GM21717 (cell line): ENCODE data around the gene ZMYM5.
A peak's percentile ranks its signal among the peaks of the same experiment; 100 is the strongest.
"Not testable (repeated sequence)": the region's sequence is repeated elsewhere in the genome, so short reads cannot be mapped to it uniquely, and the experiment has no call there.

Experiments
- ATAC-seq: cut with Tn5 transposase; IDR thresholded peaks from one replicate; pipeline ENCODE4 v1.9.1; 2021; ENCODE audit warnings: mild to moderate bottlenecking, moderate library complexity; ENCODE audit not compliant: unreplicated experiment

ZMYM5 gene

DNA sequence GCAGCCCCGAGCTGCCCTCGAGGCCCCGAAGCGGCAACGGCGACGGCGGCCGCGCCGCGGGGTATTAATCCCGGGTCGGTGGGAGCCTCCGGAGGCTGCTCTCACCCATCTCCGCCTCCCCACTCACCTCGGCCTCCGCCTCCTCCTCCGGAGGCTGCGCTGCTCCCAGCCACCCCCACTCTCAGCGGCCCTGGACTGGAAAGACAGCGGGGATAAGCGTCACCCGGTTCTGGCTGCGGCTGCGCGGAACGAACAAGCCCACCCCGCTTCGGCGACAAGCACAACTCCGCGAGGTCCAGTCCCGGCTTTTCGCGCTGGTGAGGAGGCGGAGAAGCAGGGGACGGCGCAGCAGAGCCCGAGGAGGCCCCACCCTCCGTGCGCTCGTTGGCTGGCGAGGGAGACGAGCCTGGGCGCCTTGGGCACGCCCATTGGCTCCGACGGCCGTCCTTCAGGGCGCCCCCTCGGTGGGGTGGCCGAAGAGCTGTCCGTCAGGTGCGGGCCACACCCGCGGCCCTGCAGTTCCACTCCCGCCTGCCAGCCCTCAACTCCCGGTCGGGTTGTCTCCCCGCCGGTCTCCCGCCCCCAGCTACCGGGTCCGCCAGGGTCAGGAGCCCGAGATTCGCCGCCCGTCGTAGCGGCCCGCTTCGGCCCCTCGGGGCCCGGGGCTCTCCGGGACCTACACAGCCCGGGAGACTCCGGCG lies at the start of gene ZMYM5:
Gene ZMYM5 (minus strand): TSS at position 327 of the 701 bp plus-strand sequence. CDS start 11,469 bp downstream, outside the sequence.
- ATAC-seq = peak; percentile 81

DNA sequence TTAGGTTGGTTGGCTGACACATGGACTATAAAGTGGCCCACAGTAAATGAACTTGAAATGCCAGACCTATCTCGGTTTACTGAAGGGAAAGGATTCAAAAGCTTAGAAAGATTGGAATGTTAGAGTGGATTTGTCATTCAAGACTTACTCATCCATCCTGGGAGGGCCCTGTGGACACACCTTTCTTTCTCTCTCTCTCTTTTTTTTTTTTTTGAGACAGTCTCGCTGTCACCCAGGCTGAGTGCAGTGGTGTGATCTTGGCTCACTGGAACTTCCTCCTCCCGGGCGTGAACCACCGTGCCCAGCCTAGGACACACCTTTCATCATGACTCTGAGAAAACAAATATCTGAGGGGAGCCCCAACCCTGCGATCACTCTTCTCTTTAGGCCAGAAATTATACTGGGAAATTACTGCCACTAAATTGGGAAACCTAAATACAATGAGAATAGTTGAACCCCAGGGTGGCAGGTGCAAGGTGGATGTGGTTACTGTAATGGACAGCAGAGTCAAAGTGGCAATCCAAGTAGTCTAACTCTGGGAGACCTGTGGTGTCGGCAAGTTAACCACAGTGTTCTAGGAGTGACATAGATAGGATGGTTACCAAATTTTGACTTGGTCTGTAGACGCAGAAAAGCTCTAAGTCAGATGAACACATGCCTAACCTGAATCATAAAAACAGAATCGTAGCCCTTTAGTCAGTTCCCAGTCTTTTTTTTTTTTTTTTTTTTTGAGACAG lies 47.1 kb upstream of the ZMYM5 start:
- no peak for ATAC-seq

DNA sequence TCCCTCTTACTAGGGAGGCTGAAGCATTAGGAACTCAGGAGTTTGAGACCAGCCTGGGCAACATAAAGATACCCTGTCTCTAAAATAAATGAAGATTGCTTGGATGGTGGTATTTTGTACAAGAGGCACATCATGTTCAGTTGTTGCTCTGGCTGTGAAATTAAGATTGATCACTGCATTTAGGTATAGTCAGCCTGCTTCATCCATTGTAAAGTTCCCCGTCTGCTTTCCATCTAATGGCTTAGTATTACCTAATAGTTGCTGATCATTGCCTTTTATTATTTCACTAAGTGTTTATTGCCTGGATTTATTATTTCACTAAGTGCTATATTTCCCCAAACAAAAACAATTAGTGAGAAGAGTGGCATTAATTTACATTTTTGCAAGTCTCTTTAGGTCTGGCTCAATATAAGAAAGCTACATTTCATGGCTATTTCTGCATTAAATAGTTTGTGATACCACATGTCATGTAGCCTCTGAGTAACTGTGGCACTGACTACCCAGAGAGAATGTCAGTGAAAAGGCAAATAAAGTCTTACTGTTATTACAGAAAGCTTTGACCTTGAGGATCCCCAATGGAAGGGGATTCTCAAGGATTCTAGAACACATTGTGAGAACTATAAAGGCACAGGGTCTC lies 45.0 kb upstream of the ZMYM5 start:
- no peak for ATAC-seq

DNA sequence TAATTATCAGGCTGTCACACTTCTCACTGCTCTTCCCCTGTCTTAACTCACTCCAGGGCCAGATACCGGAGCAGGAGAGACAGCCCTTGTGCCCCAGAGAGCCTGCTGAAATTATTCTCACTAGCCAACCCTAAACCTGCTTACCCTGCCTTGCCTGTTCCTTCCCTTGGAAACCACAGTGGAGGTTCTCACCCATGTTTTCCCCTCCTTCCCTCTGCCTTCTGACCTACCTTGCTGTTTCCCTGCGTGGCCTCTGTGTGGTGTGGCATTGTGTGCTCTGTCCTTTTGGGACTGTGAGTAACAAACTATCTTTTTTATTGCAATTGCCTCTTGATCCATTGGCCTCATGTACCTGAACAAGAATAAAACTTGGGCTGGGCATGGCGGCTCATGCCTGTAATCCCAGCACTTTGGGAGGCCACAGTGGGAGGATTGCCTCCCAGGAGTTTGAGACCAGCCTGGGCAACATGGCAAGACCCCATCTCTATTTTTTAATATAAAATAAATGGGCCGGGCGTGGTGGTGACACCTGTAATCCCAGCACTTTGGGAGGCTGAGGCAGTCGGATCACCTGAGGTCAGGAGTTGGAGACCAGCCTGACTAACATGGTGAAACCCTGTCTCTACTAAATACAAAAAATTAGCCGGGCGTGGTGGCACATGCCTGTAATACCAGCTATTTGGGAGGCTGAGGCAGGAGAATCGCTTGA lies 42.2 kb upstream of the ZMYM5 start:
- not testable (repeated sequence) for ATAC-seq

DNA sequence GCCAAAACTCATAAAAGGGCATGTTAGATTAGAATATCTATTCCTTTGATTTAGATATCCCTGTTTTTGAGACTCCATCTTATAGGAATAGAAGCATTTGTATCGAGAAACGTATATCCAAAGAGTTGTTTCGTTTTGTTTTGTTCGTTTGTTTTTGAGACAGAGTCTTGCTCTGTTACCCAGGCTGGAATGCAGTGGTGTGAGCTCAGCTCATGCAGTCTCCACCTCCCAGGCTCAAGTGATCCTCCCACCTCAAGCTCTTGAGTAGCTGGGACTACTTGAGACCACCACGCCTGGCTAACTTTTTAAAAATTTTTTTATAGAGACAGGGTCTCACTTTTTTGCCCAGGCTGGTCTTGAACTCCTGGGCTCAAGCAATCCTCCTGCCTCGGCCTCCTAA lies 26.6 kb upstream of the ZMYM5 start:
- ATAC-seq = no peak

DNA sequence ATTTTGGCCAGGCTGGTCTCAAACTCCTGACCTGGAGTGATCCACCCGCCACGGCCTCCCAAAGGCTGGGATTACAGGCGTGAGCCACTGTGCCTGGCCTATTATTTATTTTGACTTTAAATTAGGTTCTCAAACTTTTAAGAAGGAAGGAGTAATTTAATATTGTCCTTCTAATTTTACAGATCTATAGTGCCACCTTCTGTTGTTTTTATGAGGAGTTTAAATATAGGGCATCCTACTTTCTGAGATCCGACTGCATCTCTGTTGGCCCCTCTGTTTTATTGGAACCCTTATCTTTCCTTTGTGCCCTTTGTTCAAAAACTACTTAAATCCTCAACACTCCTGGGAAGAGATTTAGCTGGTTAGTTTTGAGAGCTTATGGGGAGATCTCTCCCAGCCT lies 25.4 kb upstream of the ZMYM5 start:
- no peak for ATAC-seq

DNA sequence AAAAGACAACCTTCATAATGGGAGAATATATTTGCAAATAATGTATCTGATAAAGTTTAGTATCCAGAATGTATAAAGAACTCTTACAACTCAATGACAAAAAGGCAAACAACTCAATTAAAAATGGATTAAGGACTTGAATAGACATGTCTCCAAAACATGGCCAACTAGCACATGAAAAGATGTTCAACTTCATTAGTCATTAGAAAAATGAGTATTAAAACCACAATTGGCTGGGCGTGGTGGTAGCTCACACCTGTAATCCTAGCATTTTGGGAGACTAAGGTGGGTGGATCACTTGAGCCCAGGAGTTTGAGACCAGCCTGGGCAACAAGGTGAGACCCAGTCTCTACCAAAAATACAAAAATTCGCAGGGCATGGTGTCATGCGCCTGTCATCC lies 18.8 kb upstream of the ZMYM5 start:
- no peak for ATAC-seq

DNA sequence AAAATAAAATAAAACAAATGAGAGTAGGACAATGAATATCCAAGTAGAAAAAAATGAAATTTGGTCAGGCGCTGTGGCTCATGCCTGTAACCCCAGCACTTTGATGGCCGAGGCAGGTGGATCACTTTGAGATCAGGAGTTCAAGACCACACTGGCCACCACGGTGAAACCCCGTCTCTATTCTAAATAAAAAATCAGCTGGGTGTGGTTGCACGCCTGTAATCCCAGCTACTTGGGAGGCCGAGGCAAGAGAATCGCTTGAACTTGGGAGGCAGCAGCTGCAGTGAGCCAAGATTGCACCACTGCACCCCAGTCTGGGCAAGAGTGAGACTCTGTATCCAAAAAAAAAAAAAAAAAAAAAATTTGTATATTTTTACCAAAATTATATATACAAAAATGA lies 18.2 kb upstream of the ZMYM5 start:
- ATAC-seq = no peak

DNA sequence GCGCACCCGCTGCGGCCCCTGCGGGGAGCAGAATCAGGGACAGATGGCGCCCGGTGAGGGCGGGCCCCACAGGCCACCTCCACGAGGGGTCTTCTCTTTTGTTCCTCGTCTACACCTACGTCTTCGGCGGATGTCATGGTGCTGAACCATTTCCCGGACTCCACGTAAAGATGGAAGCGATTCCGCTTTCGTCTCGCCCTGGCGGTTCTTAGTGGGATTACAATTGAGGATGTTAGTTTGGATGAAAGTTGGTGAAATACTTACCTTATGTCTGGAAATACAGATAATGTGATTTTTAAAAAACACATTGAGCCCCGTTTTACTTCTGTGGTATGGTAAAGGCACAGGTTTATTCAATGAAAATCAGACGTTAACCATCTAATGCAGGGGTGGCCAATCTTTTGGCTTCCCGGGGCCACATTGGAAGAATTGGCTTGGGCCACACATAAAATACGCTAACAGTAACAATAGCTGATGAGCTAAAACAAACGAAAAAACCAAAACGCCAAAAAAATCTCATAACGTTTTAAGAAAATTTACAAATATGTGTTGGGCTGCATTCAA lies 1.4 kb upstream of the ZMYM5 start:
- peak; percentile 7 for ATAC-seq

DNA sequence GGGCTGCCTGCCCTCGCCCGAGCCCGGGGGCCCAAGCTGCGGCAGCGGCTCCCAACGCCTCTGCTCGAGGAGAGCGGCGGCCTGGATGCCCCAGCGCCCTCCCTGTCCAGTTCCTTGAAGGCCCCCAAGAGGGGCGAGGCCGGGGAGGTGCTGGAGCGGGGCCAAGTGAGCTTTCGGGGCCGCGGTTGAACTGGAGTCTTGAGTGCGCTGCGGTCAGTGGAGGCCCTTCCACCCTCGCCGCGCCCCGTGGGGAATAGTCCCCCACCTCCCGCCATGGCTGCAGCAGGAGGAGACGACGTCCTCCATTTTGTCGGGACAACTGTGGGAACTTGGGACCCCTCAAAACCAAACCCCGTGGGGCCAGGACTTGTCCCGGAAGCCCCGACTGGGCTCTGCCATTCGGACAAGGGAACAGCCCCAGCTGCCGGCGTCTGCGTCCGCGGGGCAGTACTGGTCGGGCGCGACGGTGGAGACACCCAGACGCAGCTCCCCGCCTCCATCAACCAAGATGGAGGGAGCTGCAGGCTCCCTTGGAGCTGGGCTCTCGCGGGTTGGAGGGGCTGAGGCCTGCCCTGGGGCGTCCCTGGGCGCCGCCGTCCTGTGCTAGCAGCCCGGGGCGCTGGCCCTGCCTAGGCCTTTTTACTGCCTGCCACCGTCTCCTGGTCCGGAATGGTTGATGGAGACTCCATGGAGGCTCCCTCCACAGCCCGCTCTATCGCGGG lies 736 bp upstream of the ZMYM5 start:
- ATAC-seq = peak; percentile 32

DNA sequence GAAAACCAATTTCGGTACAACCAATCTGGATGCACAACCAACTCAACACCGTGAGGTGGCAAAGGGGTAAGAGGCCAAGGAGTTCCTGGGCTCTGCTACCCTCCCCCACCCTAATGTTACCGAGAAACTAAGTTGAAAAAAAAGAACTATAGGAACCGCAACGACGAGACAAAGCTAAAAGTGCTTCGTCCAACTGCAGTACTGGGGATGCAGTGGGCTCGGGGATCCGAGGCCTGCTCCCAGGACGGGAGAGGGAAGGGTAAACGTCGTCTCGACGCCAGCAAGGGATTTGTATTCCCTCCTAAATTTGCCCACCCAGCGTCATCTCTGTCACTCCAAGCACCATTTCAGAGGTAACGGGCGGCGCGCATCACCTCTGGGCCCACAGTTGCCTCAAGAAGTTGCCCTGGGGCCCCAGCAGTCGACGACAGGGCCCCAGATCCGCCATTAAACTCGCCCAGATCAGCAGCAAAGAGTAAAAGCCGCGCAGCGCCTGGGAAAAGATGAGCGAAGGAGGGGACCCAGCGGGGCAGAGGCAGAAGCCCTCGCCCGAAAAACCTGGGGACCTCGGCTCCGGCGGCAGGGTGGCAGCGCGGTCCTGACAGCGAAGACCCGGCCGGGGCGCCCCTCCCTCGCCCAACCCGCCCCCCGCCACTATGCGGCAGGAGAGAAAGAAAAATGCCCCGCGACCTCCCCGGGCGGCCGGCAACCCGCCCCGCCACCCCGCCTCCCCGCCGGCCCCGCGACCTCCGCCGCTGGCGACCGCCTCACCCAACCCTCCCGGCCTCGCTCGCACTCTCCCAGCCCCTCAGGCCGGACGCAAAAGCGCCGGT lies 752 bp downstream of the ZMYM5 start:
- ATAC-seq = peak; percentile 0

DNA sequence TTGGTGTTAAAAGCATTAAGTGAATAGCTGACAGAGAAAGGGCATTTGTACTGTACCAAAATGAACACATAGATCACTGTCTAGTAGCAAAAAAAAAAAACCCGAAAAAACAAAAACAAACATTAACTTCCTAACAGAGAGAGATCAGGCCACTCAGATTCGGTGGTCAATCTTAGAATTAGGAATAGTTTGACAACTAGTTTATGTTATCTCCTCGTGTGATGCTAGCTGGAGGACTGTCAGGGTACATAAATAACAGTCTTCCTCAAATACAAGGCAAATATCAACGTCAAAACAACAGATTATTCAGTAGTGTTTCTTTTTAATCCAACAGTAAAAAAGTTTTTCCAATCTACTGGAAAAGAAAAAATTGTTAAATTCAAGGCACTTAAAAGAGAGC lies 1.7 kb downstream of the ZMYM5 start:
- no peak for ATAC-seq

DNA sequence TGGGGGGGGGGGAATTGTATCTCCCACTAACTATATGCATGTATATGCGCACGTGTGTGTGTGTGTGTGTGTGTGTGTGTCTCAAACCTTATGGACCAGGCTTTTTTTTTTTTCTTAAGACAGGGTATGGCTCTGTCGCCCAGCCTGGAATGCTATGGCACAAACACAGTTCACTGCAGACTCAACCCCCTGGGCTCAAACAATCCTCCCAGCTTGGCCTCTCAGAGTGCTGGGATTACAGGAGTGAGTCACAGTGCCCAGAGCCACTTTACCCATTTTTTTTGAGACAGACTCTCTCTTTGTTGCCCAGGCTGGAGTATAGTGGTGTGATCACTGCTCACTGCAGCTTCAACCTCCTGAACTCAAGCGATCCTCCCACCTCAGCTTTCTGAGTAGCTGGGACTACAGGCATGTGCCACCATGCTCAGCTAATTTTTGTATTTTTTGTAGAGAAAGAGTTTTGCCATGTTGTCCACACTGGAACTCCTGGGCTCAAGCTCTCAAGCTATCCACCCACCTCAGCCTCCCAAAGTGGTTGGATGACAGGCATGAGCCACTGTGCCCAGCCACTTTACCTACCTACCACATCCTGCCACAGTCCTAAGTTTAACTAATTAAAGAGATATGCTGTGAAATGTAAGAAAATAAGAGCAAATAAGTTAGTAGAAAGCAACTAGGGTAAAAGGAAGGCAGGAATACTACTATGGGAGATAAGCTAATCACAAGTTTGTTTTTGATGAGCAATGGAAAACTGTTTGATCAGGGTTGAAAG lies 2.4 kb downstream of the ZMYM5 start:
- no peak for ATAC-seq

DNA sequence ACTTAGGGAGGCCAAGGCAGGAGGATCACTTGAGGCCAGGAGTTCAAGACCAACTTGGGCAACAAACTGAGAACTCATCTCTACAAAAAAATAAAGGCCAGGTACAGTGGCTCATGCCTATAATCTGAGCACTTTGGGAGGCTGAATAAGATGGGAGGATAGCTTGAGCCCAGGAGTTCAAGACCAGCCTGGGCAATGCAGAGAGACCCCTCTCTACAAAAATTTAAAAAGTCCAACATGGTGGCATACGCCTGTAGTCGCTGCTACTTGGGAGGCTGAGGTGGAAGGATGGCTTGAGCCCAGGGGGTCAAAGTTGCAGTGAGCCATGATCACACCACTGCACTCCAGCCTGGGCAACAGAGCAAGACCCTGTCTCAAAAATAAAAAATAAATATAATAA lies 5.8 kb downstream of the ZMYM5 start:
- not testable (repeated sequence) for ATAC-seq

DNA sequence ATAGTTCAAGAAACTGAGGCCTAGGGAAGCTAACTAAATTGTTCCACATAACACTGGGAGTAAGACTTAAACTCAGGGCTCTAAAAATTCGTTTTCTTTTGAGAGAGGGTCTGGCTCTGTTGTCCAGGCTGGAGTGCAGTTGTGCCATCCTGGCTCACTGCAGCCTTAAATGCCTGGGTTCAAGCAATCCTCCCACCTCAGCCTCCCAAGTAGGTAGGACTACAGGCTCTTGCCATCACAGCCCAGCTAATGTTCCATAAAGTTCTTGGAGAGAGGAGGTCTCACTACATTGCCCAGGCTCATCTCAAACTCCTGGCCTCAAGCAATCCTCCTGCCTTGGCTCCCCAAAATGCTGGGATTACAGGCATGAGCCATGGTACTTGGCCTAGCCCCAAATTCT lies 10.7 kb downstream of the ZMYM5 start:
- ATAC-seq = no peak

DNA sequence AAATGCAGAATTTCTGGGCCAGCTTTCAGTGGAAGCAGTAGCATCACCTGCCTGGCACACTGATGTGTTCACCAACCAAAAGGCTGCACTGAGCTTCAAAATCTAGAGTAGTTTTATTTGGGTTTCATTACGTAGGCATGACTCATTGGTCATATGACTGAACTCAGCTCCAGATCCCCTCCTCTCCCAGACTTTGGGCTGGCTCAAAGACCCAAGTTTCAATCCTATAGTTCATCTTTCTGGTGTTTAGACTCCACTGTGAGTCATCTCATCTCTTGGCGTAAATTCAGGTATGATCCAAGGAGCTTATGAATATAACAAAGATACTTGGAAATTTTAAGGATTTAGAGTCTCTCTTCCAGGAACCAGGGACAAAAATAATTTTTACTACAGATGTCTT lies 17.7 kb downstream of the ZMYM5 start:
- ATAC-seq = no peak

DNA sequence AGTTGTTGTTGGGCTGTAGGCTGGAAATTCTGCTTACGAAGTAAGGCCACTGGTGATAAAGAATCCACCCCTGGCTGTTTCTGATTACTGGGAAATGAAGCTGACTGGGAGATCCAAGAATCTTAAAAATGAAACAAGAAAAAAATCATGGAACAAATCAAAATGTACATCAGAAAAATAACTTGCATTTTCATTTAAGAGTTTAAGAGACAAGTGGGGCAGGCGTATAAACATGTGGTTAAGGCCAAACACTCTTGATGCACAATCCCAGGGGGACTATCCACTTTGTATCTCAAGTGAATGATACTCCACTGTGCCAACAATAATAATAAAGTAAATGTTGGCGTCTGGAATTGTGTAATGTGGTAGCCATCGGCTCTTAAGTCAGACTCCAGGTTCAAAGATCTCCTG lies 24.6 kb downstream of the ZMYM5 start:
- no peak for ATAC-seq

DNA sequence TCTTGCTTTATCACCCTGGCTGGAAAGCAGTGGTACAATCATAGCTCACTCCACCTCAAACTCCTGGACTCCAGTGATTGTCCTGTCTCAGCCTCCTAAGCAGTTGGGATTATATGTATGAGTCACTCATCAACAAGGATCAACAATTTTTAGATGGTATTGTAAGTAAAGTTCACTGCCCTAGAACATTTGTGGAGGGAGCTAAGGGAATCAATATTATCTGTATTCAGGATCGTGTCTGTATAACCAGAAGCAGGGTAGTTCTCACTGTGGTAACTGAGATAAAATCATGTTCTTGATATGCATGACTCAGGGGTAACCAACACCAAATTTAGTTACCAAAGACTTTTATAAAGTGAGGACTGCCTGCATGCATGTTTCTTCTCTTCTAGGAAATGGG lies 27.0 kb downstream of the ZMYM5 start:
- no peak for ATAC-seq

DNA sequence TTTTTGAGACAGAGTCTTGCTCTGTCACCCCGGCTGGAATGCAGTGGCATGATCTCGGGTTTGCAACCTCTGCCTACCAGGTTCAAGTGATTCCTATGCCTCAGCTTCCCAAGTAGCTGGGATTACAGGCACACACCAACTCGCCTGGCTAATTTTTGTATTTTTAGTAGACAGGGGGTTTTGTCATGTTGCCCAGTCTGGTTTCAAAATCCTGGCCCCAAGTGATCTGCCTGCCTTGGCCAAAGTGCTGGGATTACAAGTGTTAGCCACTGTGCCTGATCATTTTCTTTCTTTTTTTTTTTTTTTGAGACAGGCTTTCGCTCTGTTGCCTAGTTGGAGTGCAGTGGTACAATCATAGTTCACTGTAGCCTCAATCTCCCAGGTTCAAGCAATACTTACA lies 28.7 kb downstream of the ZMYM5 start:
- ATAC-seq = no peak
